Activated CD8-positive, alpha-beta memory T cell treated with anti-CD3 and anti-CD28 coated beads, Interleukin-2, amount 50 U/mL, for 48 hours (primary cell): ENCODE data around the gene RNF141.

Experiments
- DNase-seq: peaks from one replicate; pipeline ENCODE4 v3.0.0-alpha.2; 2020

The RNF141 gene

DNA sequence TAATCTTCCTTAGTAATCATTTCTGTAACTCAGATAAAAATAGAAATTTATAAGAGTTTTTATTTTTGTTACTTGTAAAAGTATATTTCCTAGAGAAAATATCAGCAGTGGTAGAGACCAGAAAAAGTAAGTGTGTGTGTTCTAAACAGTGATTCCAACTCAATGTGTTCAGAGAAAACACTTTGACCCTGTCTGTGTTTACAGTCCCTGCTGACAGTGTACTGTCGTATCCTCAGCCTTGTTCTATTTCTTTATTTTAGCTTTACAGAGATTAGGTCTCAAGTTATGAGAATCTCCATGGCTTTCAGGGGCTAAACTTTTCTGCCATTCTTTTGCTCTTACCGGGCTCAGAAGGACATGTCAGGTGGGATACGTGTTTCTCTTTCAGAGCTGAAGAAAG, 17.3 kb upstream of the RNF141 start:
- no peak for DNase-seq

DNA sequence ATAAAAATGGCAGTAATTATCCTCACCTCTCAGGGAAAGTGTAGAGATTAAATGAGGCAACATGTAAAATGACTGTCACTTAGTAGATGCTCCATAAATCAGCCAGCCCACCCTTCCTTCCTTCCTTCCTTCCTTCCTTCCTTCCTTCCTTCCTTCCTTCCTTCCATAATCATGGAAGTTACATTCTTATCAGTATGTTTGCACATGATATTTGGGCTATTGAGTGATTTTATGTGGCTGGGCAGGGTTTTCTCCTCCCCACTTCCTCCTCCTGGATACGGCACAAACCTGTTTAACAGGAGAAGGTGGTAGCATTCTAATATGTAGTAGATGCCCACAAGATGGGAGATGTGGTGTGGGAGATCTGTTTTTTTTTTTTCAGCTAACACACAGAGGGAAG, 15.6 kb upstream of the RNF141 start:
- DNase-seq, result no peak

DNA sequence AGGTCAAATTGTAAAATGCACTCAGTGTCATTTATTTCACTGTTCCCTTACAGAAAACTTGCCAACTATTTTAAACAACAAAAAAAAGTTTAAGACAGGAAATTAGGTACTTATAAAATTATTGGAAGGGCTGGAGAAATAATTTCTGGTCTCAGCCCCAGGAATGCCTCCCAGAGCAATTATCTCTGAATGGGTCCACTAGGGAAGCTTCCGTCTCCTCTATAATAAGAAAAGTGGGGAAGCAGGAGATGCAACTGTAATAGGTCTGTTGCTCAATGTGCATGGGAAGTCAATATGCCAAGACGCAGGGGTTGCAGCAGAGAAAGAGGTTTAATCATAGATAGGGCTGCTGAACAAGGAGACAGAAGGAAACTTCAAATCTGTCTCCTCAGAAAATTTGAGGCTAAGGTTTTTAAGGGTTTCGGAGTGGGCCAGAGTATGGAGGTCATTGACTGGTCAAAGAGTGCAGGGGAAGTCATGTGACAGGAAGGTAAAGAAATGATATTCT, 10.9 kb upstream of the RNF141 start:
- no peak for DNase-seq

DNA sequence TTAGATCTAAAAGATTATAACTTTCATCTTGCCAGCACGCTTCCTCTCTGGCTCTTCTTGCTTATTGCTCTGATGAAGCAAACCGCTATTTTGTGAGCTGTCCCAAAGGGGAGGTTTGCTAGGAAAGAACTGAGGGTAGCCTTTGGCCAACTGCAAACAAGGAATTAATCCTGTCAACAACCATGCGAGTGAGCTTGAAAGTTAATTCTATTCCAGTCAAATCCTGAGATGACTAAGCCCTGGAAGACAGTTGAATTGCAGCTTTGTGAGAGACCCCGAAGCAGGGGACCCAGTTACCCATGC, 10.3 kb upstream of the RNF141 start:
- DNase-seq, result no peak

DNA sequence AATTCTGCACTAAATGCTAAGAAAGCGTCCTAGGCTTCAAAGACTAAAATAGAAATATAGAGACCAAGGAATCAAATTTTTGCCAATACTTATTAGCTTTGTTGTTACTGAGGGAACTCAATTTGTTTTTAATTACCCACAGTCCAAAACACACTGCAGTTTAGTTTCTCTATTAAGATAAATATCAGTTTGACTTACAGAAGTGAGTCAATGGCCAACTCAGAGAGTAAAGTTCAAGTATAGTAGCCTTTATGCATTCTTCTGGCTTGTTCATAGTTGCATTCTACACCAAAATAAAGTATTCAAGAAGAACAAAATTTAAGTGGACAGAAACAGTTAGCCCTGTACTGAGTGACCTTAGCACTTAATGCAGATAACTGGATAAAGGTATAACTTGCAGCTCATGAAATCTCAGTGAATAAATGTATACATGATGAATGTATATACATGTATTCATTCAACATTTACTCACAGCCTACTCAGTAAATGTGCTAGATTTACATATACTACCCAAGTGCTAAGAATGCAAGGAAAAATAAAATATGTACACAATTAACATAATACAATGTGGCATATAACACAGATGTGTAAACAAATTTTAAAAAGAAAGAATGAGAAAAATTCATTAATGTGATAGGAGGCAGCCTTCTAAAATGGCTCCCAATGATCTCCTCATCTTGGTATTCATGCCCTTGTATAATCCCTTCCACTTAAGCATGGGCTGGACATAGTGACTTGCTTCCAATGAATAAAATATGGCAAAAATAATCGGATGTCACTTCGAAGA, 9.7 kb upstream of the RNF141 start:
- no peak for DNase-seq

DNA sequence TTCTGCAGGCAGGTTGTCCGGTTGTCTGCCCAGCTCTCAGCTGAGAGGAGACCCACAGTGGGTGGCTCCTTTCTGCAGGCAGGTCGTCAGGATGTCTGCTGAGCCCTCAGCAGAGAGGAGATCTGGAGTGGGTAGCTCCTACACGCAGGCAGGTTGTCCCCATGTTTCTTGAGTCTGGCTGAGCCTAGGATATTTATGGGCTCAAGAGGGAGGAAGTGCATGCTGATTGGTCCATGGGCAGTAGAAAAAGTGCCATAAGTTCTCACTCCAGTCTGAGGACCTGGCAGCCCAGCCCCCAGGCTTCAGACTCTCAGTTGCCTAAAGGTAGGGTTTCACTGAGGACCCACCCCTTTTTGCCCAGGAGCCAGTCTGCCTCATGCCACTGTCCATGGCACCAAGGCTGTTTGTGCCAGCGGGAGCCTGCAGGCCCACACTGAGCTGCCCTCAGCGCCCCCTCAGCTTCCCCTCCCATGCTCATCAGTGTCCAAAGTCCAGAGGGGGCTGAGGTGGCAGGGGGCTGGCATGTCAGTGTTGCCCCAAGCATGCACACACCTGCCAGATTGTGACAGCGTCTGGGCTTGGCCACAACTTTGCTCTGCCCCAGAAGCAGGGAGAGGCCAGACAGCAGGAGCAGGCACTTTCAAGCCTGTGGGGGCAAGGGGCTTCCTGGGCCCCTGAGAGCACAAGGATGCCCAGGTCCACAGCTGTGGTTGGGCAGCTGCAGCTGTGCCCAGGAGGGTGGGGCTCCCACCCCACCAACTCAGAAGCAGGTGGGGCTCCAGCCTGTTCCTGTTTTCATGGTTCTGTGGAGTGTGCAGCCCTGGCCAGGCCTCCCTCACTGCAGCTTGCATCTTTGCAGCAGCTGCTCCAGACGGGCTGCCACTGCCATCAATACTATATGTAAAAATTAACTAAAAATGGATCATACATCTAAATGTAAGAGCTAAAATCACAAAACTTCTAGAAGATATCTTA, 3.8 kb upstream of the RNF141 start:
- DNase-seq, result no peak

DNA sequence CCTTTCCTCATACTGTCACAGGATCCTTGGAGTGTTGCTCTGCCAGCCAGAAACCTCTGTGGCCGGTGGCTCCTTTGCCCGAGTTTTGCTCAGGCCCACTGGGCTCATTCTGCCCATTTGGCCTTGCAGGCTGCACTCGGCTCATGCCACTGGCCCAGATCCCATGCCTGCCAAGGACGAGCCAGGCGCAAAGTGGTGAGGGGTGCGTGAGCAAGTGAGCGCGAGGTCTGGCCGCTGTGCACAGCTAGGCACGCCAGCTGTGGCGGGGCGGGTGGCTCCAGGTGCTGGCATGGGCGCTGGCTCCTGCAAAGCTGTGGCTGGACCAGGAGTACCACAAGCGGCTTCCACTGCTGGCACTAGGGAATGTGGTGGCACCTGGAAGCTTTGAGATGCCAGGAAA, 2.8 kb upstream of the RNF141 start:
- DNase-seq, result no peak

DNA sequence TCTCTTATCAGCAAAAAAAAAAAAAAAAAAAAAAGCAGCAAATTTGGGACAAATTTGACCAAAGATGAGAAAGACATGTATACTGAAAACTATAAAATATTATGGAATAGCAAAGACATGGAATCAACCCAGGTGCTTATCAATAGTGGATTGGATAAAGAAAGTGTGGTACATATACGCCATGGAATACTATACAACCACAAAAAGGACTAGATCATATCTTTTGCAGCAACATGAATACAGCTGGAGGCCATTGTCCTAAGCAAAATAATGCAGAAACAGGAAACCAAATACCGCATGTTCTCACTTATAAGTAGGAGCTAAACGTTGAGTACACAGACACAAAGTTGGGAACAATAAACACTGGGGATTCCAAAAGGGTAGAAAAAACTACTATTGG, 1.8 kb upstream of the RNF141 start:
- no peak for DNase-seq

DNA sequence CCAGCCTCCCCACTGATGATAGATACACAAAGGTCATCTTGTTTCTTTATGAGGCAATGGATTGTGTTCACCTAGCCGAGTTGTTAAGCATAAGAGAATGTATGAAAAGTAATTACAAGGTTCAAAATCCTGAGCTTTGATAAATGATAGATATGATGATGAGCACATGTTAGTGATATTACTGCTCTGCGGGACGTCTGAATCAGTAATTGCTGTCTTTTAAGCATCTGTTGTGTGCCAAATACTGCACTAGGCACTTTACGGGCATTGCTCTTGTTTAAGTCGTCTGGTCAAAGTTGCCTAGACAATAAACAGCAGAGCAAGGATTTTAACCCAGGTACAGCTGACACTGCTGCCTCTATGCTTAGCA, 559 bp upstream of the RNF141 start:
- DNase-seq, result no peak

DNA sequence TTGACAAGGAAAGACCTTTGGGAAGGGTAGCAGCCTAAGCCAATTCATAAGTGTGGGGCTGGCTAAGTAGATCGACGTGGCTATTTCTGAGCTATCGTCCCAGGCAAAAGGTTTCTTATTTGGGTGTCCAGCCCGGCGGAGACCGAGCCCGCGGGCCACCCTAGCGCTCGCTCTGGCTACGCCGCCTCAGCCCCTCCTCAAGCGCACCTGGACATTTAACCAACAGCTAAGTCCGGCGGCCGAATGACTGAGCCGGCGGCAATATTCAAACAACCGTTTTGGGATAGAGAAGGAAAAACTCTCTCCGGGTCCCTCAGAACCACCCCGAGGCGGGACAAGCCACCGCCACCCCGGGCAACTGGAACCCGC, 457 bp downstream of the RNF141 start:
- DNase-seq, result no peak

DNA sequence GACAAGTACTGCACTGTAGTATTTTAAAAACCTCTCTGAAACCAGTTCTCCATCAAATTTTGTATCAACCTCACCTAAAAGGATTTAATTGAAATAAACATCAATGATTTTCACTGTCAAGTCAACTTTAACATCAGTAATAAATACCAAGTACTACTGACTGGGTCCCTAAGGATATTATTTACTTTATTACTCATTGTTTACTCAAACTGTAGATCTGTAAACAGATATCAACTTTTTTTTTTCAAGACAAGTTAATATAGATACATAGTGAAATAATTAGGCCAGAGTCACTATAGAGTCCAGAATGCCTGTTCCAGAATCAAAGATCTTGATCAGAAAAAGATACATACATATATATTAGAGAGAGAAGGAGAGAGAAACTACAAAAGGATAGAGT, 1.6 kb downstream of the RNF141 start:
- no peak for DNase-seq

DNA sequence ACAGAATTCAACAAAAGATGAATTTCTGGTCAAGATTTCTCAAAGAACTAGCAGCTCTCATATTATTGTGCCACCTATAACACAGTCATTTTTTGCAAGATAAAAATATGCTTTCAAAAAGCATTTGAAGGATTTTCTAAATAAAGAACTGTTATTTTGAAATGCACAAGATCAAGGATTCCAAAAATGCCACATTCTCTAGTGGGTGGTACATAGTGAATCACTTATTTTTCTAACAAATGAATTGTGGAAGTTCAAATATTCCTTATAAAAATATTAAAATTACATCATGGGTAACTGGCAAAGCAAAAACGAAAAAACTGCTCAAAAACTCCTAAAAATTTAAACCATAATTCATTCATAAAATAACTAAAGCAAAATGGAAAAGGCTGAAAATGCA, 2.1 kb downstream of the RNF141 start:
- DNase-seq, result no peak

DNA sequence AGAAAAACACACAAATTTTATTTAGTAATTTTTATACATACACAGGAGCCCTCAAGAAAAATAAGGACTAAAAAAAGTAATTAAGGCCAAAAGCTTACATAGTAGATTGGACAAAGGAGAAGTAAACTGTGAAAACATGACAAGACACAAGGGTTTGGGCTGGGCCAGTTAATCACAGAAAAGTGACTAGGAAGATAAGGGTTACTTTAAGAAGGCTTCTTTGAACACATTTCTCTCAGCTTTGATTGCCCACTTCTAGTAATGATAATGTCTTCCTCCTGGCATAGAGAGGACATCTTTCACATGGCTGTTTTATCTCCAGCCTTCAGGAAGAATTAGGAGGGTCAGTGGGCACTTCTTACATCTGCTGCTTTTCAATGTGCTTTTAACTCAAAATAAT, 3.4 kb downstream of the RNF141 start:
- no peak for DNase-seq

DNA sequence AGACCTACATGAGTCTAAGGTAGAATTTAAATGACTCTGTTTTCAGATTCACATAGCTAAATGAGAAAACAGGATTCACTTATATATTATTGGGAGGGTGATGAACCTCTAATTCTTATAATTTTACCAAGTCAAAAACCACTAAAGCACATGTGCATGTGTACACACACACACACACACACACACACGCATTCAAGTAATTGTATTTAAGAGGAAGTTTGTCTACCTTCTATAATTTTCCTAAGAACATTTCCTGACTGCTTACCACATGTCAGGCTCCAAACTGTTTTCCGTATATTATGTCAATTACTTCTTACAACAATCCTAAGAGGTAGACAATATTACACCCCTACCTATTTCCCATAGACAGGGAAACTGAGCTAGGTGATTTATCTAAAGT, 6.7 kb downstream of the RNF141 start:
- DNase-seq, result no peak

DNA sequence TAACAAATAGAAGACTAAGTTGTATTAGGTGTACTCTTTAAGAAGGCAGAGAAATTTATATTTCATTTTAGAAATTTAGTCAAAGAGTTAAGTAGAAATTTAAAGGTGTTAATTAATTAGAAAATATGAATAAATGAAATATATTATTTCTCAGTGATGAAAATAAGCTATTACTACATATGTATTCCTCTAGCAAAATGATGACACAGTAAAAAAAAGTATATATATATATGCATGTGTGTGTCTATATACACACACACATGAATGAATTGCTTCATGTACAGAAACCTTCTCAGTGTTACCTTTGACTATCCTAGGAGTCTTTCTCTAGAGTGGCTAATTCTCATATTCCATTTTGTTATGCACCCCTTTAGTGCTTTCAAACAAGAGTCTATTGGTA, 7.7 kb downstream of the RNF141 start:
- DNase-seq, result no peak

DNA sequence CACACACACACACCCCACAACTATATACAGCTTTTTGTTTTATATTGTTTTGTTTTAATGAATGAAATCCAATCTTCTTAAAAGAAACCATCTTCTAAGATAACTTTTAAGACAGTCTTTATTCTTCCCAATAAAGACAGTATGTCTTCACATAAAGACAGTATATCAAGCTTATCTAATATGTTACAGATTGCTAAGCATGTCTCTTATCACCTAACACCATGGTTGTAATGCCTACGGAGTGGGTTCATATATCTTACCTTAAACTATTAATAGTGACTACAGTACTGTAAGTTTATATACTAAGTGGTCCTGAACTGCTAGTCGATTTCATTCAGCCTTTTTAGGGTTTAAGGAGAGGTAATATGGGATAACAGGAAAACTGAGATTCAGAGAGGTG, 8.5 kb downstream of the RNF141 start:
- no peak for DNase-seq

DNA sequence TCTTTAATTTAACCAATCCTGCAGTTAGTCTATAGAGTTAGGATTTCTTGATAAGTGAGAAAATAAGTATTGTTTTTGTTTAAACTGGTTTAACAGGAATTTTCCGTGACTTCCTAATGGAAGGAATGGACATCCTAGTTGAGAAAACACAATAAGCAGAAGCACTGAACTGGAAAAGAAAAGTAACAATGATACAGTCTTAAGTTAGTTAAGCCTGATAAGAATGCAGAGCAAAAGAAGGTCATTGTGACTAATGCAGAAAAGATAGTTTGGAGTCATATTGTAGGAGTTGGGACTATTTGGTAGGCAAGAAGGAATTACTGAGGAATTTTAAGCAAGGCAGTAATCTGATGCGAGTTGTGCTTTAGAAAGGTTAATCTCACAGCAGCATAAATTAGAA, 11.7 kb downstream of the RNF141 start:
- no peak for DNase-seq

DNA sequence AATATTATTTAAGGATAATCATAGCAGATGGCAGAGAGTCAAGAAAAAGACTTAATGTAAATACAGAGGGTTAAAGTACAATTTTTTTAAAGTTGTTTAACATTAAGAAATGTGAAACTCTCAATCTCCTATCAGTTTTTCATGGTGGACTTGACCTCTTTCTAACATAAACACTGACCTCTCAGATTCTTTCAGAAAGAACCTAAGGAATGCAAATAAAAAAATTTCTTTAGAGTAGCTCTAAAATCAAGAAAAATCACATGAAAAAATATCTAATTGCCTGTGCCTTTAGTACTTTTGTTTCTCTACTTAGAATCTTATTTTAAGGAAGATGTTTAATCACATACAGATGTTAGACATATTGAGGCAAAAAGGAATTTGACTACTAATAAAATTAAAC, 12.9 kb downstream of the RNF141 start:
- DNase-seq, result no peak

DNA sequence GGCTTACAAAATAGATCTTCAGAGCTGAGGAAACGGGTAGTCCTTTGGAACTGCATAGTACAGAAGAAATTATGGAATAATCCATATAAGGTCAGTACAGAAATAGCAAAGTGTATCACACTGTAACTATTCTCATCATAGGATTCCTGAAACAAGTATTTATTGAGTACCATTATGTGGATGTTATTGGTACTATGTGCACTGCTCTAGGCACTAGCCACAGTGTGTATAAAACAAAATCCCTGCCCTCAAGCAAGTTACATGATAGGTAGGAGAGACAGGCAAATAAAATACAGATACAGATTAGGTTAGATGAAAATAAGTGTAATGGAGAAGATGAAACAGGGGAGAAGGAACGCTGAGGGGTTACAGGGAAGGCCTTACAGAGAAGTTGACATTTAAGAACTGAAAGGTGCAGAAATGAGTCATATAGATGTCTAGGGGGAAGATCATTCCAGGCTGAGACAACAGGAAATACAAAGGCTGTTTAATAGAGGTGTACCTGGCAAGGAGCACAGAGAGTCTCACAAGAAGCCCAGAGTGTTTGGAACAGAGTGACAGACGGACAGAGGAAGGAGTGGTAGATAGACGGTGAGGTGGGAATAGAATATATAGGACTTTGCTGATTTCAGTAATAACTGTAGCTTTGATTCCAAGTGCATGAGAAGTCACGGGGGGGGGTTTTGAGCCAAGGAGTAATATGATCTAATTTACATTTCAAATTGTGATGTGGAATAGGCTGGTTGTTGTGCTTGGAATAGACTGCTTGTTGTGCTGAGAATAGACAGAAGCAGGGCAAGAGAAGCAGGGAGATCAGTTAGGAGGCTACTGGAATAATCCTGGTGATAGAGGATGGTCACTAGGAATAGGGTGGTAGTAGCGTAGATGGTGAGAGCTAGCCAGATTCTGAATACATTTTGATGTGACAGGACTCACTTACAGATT, 13.7 kb downstream of the RNF141 start:
- no peak for DNase-seq

DNA sequence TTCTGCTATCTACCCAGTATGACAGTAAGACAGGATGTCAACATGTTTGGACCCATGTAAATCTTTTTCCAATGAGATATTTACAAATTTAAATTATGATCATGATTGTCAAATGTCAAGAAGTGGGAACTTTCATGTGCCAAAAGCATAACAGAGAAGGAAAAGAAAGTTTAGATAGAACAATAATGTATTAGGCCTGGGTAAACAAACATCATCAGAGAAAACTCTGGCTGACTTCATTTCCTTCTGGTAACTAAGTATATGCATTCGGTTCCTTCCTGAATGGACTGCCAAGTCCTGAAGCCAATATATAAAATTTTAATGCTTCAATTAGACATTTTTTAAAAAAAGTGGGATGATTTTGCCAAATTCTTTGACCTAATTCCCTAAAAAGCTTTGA, 16.5 kb downstream of the RNF141 start:
- no peak for DNase-seq

DNA sequence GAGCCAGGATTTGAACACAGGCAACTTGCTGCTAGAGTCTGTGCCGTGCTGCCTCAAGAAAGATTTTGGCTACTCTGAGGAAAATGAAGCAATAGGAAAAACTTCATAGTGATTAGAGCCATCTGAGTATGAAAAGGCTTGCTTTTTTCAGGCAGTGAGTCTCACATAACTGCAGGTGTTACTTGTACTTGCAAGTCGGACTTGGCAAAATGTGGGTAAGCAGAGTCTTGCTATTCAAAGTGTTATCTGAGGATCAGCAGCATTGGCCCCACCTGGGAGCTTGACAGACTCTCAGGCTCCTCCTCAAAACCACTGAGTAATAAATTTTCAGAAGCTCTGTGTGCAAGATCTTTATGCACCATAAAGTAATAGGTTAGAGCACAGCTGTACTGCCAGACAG, 18.1 kb downstream of the RNF141 start:
- DNase-seq, result no peak

DNA sequence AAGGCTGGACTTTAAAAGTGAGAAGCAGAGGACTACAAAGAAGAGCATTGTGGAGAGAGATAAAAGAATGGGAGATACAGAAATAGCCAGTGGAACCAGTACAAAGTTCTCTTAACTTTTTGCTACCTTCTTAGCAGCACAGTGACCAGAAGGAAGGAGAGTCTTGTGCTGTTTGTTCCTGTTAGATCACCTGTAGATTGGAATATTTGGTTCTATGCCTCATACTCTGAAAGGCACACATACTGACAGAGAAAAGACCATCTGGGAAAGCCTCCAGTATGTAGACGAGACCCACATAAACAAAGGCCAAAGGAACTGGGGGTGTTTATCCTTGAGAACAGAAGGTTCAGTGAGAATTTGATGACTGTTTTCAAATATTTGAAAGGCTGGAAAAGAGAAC, 18.7 kb downstream of the RNF141 start:
- no peak for DNase-seq

DNA sequence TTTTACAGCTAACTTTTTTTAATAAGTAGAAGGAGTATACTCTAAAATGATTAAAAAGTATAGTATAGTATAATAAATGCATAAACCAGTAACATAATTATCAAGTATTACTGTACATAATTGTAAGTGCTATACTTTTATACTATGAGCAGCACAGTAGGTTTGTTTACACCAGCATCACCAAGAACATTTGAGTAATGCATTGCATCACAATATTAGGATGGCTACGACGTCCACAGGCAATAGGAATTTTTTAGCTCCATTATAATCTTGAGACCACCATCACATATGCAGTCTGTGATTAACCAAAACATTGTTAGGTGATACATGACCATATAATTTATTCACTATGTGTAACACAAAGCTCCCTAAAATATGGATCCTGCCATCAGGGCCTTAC, 20.4 kb downstream of the RNF141 start:
- DNase-seq, result no peak
